Endothelial cell of umbilical vein (primary cell): ENCODE data around the gene GPR137. TPM values are rescaled to one million over a fixed set of nuclear protein-coding genes. Genes with fewer than 3 reads are reported as not detected.

ENCODE experiments used
- BruUV-seq: library from RNA; stranded (reverse); fragments of 400-500 nt; replicated peaks from 2 replicates; lab custom pipeline; 2021; lab: Mats Ljungman, UMichigan
- CTCF ChIA-PET: fragments of 300-600, 350-600 bp; sonication (Branson Sonifier 250); formaldehyde crosslinking; loops from one replicate; lab custom pipeline; 2021; ENCODE audit warnings: antibody characterized with exemption, inconsistent platforms; lab: Charles Lee
- POLR2A ChIA-PET: fragments of 300-600, 350-600 bp; sonication (Branson Sonifier 250); formaldehyde crosslinking; loops from one replicate; lab custom pipeline; 2021; ENCODE audit warnings: antibody characterized with exemption, inconsistent platforms; lab: Charles Lee
- DNase-seq: peaks from one replicate; pipeline ENCODE4 v3.0.0-alpha.2; 2011; ENCODE audit warnings: low read depth, low spot score
- FAIRE-seq: peaks from 2 replicates; lab custom pipeline; 2011; peaks lifted over from hg19 to GRCh38; lab: Jason Lieb, UNC
- H2AFZ ChIP-seq: 2 replicates; pipeline ENCODE4 v1.6.0; 2012; ENCODE audit warnings: low read depth, low read length, control low read depth, inconsistent platforms
- H3K27ac ChIP-seq: 2 replicates; pipeline ENCODE4 v1.5.1; 2011; ENCODE audit warnings: low read depth, mild to moderate bottlenecking, control low read depth, low read length, moderate library complexity; ENCODE audit not compliant: insufficient read depth
- H3K27me3 ChIP-seq, 2 experiments: 2 replicates each; pipeline versions ENCODE4 v1.6.0 to v1.6.1; 2011; ENCODE audit warnings: low read length in 2 of 2, mixed read lengths in 1 of 2; ENCODE audit not compliant: control insufficient read depth in 2 of 2, insufficient read depth in 2 of 2
- H3K36me3 ChIP-seq, 2 experiments: 2 replicates in 1 of 2; 3 replicates in 1 of 2; pipeline ENCODE4 v1.5.1; 2011; ENCODE audit warnings: low read length in 2 of 2, mild to moderate bottlenecking in 1 of 2, moderate library complexity in 1 of 2; ENCODE audit not compliant: control insufficient read depth in 2 of 2, insufficient read depth in 2 of 2; ENCODE audit errors: extremely low read depth in 1 of 2
- H3K4me1 ChIP-seq: 3 replicates; pipeline ENCODE4 v1.5.1; 2011; ENCODE audit warnings: mild to moderate bottlenecking, low read length; ENCODE audit not compliant: control insufficient read depth, insufficient read depth; ENCODE audit errors: extremely low read depth
- H3K4me2 ChIP-seq: 2 replicates; pipeline ENCODE4 v1.6.1; 2011; ENCODE audit warnings: low read length, control low read depth, mixed read lengths; ENCODE audit not compliant: insufficient read depth
- H3K4me3 ChIP-seq, 3 experiments: fragments of 200-600 bp in 1 of 3; sonication (generic), shearing (Covaris generic) in 1 of 3; replicated peaks in 1 of 3; 2 replicates each; pipeline ENCODE4 v1.5.1; 2011 to 2016; ENCODE audit warnings: control low read depth in 3 of 3, low read length in 3 of 3, mild to moderate bottlenecking in 2 of 3, inconsistent platforms in 1 of 3, low read depth in 1 of 3, moderate library complexity in 1 of 3; ENCODE audit not compliant: insufficient read depth in 1 of 3
- H3K79me2 ChIP-seq: 2 replicates; pipeline ENCODE4 v1.6.0; 2012; ENCODE audit warnings: low read length, inconsistent platforms; ENCODE audit not compliant: control insufficient read depth, insufficient read depth
- H3K9ac ChIP-seq: replicated peaks from 2 replicates; pipeline ENCODE3; 2011; ENCODE audit warnings: low read length, control low read depth; ENCODE audit not compliant: insufficient read depth; ENCODE audit errors: extremely low read depth
- H3K9me1 ChIP-seq: replicated peaks from 3 replicates; pipeline ENCODE4 v1.6.0; 2011; ENCODE audit warnings: mild to moderate bottlenecking, low read length; ENCODE audit not compliant: control insufficient read depth, insufficient read depth; ENCODE audit errors: extremely low read depth
- H3K9me3 ChIP-seq: replicated peaks from 2 replicates; pipeline ENCODE4 v1.5.1; 2012; ENCODE audit warnings: low read length, inconsistent platforms; ENCODE audit not compliant: control insufficient read depth, insufficient read depth
- H4K20me1 ChIP-seq: replicated peaks from 2 replicates; pipeline ENCODE3; 2011; ENCODE audit warnings: mild to moderate bottlenecking, low read length; ENCODE audit not compliant: control insufficient read depth, insufficient read depth; ENCODE audit errors: extremely low read depth
- CTCF ChIP-seq, 2 donors: IDR thresholded peaks; 1 replicate in 1 of 2; 2 replicates in 1 of 2; pipeline ENCODE4 v1.5.1; 2011; ENCODE audit warnings: low read length in 2 of 2, mild to moderate bottlenecking in 2 of 2, moderate library complexity in 2 of 2, control low read depth in 1 of 2, inconsistent platforms in 1 of 2, low read depth in 1 of 2; ENCODE audit not compliant: insufficient read depth in 1 of 2; ENCODE audit errors: extremely low read depth in 1 of 2
- EZH2 ChIP-seq: IDR thresholded peaks from 2 replicates; pipeline ENCODE4 v1.6.1; 2012; ENCODE audit warnings: borderline replicate concordance, low read depth, mild to moderate bottlenecking, moderate library complexity, low read length, inconsistent platforms; ENCODE audit not compliant: severe bottlenecking
- FOS ChIP-seq: IDR thresholded peaks from 2 replicates; pipeline ENCODE4 v1.6.1; 2011; ENCODE audit warnings: mild to moderate bottlenecking, low read length, moderate library complexity, borderline replicate concordance; ENCODE audit not compliant: insufficient read depth
- JUN ChIP-seq: IDR thresholded peaks from 2 replicates; pipeline ENCODE4 v1.6.1; 2011; ENCODE audit warnings: borderline replicate concordance, low read depth; ENCODE audit not compliant: insufficient read length, insufficient read depth
- MAX ChIP-seq: IDR thresholded peaks from 2 replicates; pipeline ENCODE4 v1.6.1; 2011; ENCODE audit not compliant: insufficient read depth, insufficient read length
- MYC ChIP-seq: IDR thresholded peaks from one replicate; pipeline ENCODE4 v1.6.1; 2011; ENCODE audit warnings: mild to moderate bottlenecking, low read depth, low read length
- POLR2A ChIP-seq: IDR thresholded peaks from 2 replicates; pipeline ENCODE4 v1.6.1; 2012; ENCODE audit warnings: low read depth, mild to moderate bottlenecking, control low read depth, low read length
- POLR2AphosphoS5 ChIP-seq: IDR thresholded peaks from 2 replicates; pipeline ENCODE4 v1.6.1; 2012; ENCODE audit warnings: low read depth, mild to moderate bottlenecking, control low read depth, low read length, moderate library complexity; ENCODE audit not compliant: insufficient read depth
- dilution Hi-C: fragments of 300-500 bp; cut with MboI; formaldehyde crosslinking; loops from one replicate; pipeline ENCODE4 v1.15.0; 2019; ENCODE audit warnings: low sequenced_read_pairs; ENCODE audit not compliant: extremely low pct_ligation_motif_present
- intact Hi-C: fragments of 100-400 bp; cut with micrococcal nuclease; formaldehyde crosslinking; loops from one replicate; pipeline ENCODE4 v1.10.0; 2022
- polyA plus RNA-seq, 4 experiments: library from polyadenylated mRNA; depleted of rRNA in 3 of 4; stranded (reverse) in 3 of 4; unstranded in 1 of 4; fragments of >200 nt; gene quantifications; 2 replicates each; pipeline versions ENCODE4 v1.2.1 to v1.2.3, GENCODE V29; 2011 to 2012; ENCODE audit warnings: missing spikeins in 1 of 4
- total RNA-seq: library from RNA; stranded (reverse); gene quantifications from 2 replicates; pipeline ENCODE4 v1.2.3, GENCODE V29; 2021

GPR137 gene
- total and polyA plus RNA-seq, 2 donors (not counting 3 experiments of a cell fraction or from before 2014, with no cell fraction given): 40.9 to 42.5 TPM

- intact Hi-C loops: no loop called here
- H3K27ac ChIP-seq: no peak overlapping the region
Observed at GRCh38 chr11:64276653-64277431, 8.8 kb upstream of the GPR137 start.

GRCh38 chr11:64278576-64279190, 7.0 kb upstream of the GPR137 start:
- Histone ChIP-seq H3K4me1 (peaks cover under 1% of the 10 kb centered on the region), H3K36me3 (peaks cover 2 to 20% of the 10 kb centered on the region in 2 experiments), H3K4me2 (no peak overlapping the region), H4K20me1 (no peaks in the 10 kb centered on the region), H3K9me3 (no peaks in the 10 kb centered on the region), H3K79me2 (peaks cover 2% of the 10 kb centered on the region), H3K4me3 (no peak overlapping the region), H3K27ac (no peak overlapping the region), H3K9ac (no peak overlapping the region), H3K9me1 (no peaks in the 10 kb centered on the region), H3K27me3 (no peaks in the 10 kb centered on the region), H2AFZ (no peak overlapping the region)
- FAIRE-seq (no peak), DNase-seq (no peak)
- intact Hi-C loops: no loop called here
- no TSS peak for BruUV-seq
- dilution Hi-C loops: no loop called here
- ChIA-PET POLR2A (no interaction called here), CTCF (interaction anchor here (0.9 to 4.4 kb wide), 2 partner anchors 22 to 26 kb away, joined by 3 to 20 read pairs; partner anchors contain the start of gene CATSPERZ)
- TF ChIP-seq MAX (no peak), JUN (no peak), POLR2A (no peak), CTCF (IDR thresholded peaks at IDR 0.05; ENCODE audit: extremely low read depth in 1 of 2, insufficient read depth in 1 of 2, low read depth in 1 of 2, low read length in 2 of 2) (no peak), EZH2 (no peak), MYC (no peak), FOS (no peak)

More at GRCh38 chr11:64276653-64277431, 8.8 kb upstream of the GPR137 start:
- Histone ChIP-seq H3K79me2 (no peaks in the 10 kb centered on the region), H3K9ac (no peak overlapping the region), H2AFZ (no peak overlapping the region), H3K4me2 (no peak overlapping the region), H3K9me1 (no peaks in the 10 kb centered on the region), H3K36me3 (peaks cover 2 to 16% of the 10 kb centered on the region in 2 experiments), H4K20me1 (no peaks in the 10 kb centered on the region), H3K4me3 (no peak overlapping the region), H3K9me3 (no peaks in the 10 kb centered on the region), H3K4me1 (peaks cover under 1% of the 10 kb centered on the region), H3K27me3 (no peaks in the 10 kb centered on the region)
- CTCF ChIA-PET: interaction anchor here (0.6 to 4.4 kb wide), 3 partner anchors 24 to 1467 kb away, joined by 3 to 20 read pairs (median 3); partner anchors contain the start of gene CATSPERZ
- DNase-seq (no peak), FAIRE-seq (no peak)
- dilution Hi-C loops: no loop called here
- POLR2A ChIA-PET: no interaction called here
- no TSS peak for BruUV-seq
- TF ChIP-seq FOS (no peak), POLR2AphosphoS5 (no peak), MYC (no peak), POLR2A (no peak)
